OCI-LY1 (cell line): ENCODE measurements around the gene COTL1.
A peak's percentile ranks its signal among the peaks of the same experiment; 100 is the strongest.

ENCODE experiments used
- H2AFZ ChIP-seq: fragments of 200-600 bp; sonication (generic), shearing (Covaris generic); 2 replicates; pipeline ENCODE4 v1.6.0; 2014; ENCODE audit warnings: antibody characterized with exemption, mild to moderate bottlenecking, low read length
- H3F3A ChIP-seq: fragments of 200-600 bp; sonication (generic), shearing (Covaris generic); 2 replicates; pipeline ENCODE4 v1.6.0; 2014; ENCODE audit warnings: mild to moderate bottlenecking, antibody characterized with exemption, low read length, moderate library complexity; ENCODE audit not compliant: insufficient read depth
- H3K27ac ChIP-seq: fragments of 200-600 bp; sonication (generic); 2 replicates; pipeline ENCODE4 v1.5.1; 2014; ENCODE audit warnings: low read length, mixed run types, mild to moderate bottlenecking, low read depth; ENCODE audit not compliant: poor library complexity, severe bottlenecking
- H3K27me3 ChIP-seq: fragments of 200-600 bp; sonication (generic); 2 replicates; pipeline ENCODE4 v1.6.0; 2014; ENCODE audit warnings: antibody characterized with exemption, mild to moderate bottlenecking, low read length, moderate library complexity; ENCODE audit not compliant: insufficient read depth
- H3K36me3 ChIP-seq: fragments of 200-600 bp; sonication (generic); 2 replicates; pipeline ENCODE4 v1.6.1; 2014; ENCODE audit warnings: mild to moderate bottlenecking, antibody characterized with exemption, low read length, moderate library complexity, mixed read lengths; ENCODE audit not compliant: insufficient read depth
- H3K4me1 ChIP-seq: fragments of 200-600 bp; sonication (generic); 2 replicates; pipeline ENCODE4 v1.5.1; 2014; ENCODE audit warnings: mild to moderate bottlenecking, low read length, moderate library complexity; ENCODE audit not compliant: insufficient read depth, severe bottlenecking
- H3K4me2 ChIP-seq: fragments of 200-600 bp; sonication (generic), shearing (Covaris generic); 2 replicates; pipeline ENCODE4 v1.6.1; 2014; ENCODE audit warnings: low read length
- H3K4me3 ChIP-seq: fragments of 200-600 bp; sonication (generic); 2 replicates; pipeline ENCODE4 v1.5.1; 2014; ENCODE audit warnings: low read length, low read depth, mild to moderate bottlenecking, mixed read lengths; ENCODE audit not compliant: poor library complexity, severe bottlenecking
- H3K79me2 ChIP-seq: fragments of 200-600 bp; shearing (Covaris generic); 2 replicates; pipeline ENCODE4 v1.6.1; 2016; ENCODE audit warnings: mixed run types, low read length, mixed read lengths; ENCODE audit not compliant: insufficient read depth
- H3K9ac ChIP-seq: fragments of 200-600 bp; sonication (generic), shearing (Covaris generic); 2 replicates; pipeline ENCODE4 v1.6.1; 2014; ENCODE audit warnings: mild to moderate bottlenecking, low read length, mixed read lengths
- H3K9me2 ChIP-seq: fragments of 200-600 bp; sonication (generic), shearing (Covaris generic); 2 replicates; pipeline ENCODE4 v1.6.1; 2014; ENCODE audit warnings: low read depth, mild to moderate bottlenecking, low read length, mixed read lengths
- H3K9me3 ChIP-seq: fragments of 200-600 bp; shearing (Covaris generic); 2 replicates; pipeline ENCODE4 v1.6.1; 2014; ENCODE audit warnings: low read length, mixed read lengths
- H4K20me1 ChIP-seq: fragments of 200-600 bp; sonication (generic), shearing (Covaris generic); 2 replicates; pipeline ENCODE4 v1.6.0; 2016; ENCODE audit warnings: mild to moderate bottlenecking, low read length; ENCODE audit not compliant: insufficient read depth
- EZH2 ChIP-seq: fragments of 200-600 bp; sonication (generic), shearing (Covaris generic); IDR thresholded peaks from 2 replicates; pipeline ENCODE4 v1.8.0; 2017; ENCODE audit warnings: borderline replicate concordance, mixed run types, mild to moderate bottlenecking, antibody characterized with exemption, low read length, moderate library complexity, mixed read lengths
- TF ChIP-seq, protein P1 (sequence below): fragments of 200-600 bp; sonication (generic), shearing (Covaris generic); IDR thresholded peaks from 2 replicates; pipeline ENCODE4 v1.5.1; 2017; ENCODE audit warnings: mild to moderate bottlenecking, antibody characterized with exemption, low read length, moderate library complexity, mixed read lengths

Gene COTL1

DNA sequence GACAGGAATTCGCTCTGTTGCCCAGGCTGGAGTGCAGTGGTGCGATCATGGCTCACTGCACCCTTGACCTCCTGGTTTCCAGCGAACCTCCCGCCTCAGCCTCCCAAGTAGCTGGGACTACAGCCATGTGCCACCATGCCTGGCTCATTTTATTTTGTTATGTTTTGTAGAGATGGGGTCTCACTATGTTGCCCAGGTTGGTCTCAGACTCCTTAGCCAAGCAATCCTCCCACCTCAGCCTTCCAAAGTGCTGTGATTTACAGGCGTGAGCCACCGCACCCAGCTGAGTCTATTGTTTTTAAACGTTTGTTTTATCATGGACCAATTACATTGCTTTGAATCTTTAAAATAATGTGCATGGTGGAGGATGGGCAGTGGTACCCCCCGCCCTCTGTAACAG lies 28.9 kb downstream of the COTL1 start:
- Histone ChIP-seq H3K4me2 (no peak overlapping the region), H3K9me2 (no peaks in the 10 kb centered on the region), H3K27me3 (no peaks in the 10 kb centered on the region), H3K4me1 (peaks cover 34% of the 10 kb centered on the region), H3K79me2 (peaks cover 21% of the 10 kb centered on the region), H2AFZ (no peak overlapping the region), H3K9ac (no peak overlapping the region), H3K4me3 (no peak overlapping the region), H4K20me1 (no peaks in the 10 kb centered on the region), H3F3A (no peaks in the 10 kb centered on the region), H3K9me3 (no peaks in the 10 kb centered on the region), H3K27ac (no peak overlapping the region), H3K36me3 (peaks cover 76% of the 10 kb centered on the region)
- TF ChIP-seq, protein P1, sequence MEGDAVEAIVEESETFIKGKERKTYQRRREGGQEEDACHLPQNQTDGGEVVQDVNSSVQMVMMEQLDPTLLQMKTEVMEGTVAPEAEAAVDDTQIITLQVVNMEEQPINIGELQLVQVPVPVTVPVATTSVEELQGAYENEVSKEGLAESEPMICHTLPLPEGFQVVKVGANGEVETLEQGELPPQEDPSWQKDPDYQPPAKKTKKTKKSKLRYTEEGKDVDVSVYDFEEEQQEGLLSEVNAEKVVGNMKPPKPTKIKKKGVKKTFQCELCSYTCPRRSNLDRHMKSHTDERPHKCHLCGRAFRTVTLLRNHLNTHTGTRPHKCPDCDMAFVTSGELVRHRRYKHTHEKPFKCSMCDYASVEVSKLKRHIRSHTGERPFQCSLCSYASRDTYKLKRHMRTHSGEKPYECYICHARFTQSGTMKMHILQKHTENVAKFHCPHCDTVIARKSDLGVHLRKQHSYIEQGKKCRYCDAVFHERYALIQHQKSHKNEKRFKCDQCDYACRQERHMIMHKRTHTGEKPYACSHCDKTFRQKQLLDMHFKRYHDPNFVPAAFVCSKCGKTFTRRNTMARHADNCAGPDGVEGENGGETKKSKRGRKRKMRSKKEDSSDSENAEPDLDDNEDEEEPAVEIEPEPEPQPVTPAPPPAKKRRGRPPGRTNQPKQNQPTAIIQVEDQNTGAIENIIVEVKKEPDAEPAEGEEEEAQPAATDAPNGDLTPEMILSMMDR = no peak
- no peak for TF ChIP-seq EZH2

DNA sequence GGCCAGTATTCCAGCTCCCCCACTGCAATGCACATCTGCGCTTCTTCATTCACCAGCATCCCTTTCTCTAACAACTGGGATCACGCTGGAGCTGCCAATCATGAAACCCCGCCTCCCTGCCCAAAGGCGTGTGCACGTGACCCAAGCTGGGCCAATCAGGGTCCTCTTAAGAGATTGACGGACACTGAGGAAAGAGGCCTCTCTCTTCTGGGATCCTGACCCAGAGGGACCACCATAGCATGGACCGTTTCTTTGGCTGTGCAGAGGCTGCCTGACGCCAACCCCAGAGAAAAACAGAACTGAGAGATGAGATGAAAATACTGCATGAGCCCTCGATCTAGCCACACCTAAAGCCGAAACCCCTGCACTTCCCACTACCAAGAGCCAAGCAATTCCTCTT lies 32.0 kb downstream of the COTL1 start:
- peak overlapping the region; percentile 71 for H3K4me2 ChIP-seq
- no peak overlapping the region for H2AFZ ChIP-seq
- H3K36me3 ChIP-seq = peaks cover 75% of the 10 kb centered on the region
- H3K9me2 ChIP-seq = no peaks in the 10 kb centered on the region
- no peaks in the 10 kb centered on the region for H3K9me3 ChIP-seq
- peak overlapping the region; percentile 86 for H3K27ac ChIP-seq
- no peaks in the 10 kb centered on the region for H3K27me3 ChIP-seq
- no peak for TF ChIP-seq EZH2
- TF ChIP-seq, protein P1 = no peak
- H4K20me1 ChIP-seq = no peaks in the 10 kb centered on the region
- H3K9ac ChIP-seq = peak overlapping the region; percentile 43
- H3F3A ChIP-seq = no peaks in the 10 kb centered on the region
- peaks cover 11% of the 10 kb centered on the region; the same call in 1 of the 2 replicates for H3K79me2 ChIP-seq
- H3K4me1 ChIP-seq = peaks cover 31% of the 10 kb centered on the region
- peak overlapping the region; percentile 35 for H3K4me3 ChIP-seq

DNA sequence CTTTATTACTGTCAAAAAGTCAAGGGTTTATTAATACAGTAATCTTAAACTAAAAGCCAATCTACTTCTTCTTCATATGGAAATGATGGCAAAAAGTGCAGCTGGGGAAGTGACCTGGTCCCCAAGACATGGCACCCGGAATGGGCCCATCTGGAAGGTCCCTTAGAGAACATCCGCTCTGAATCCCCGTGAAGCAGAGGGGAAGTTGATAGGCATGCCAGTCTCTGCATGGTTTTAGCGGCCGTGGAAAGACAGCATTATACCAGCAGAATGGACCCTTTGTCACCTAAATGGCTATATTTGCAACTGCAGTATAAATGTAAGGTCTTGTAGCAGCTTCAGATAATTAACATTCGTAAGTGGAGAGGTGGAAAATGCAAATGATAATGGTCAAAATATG lies 32.4 kb downstream of the COTL1 start:
- Histone ChIP-seq H3K9me3 (no peaks in the 10 kb centered on the region), H3K9me2 (no peaks in the 10 kb centered on the region), H4K20me1 (no peaks in the 10 kb centered on the region), H3K27ac (peak overlapping the region; percentile 86), H3K36me3 (peaks cover 75% of the 10 kb centered on the region), H3F3A (no peaks in the 10 kb centered on the region), H3K9ac (no peak overlapping the region), H3K79me2 (peaks cover 7% of the 10 kb centered on the region; the same call in 1 of the 2 replicates), H2AFZ (no peak overlapping the region), H3K27me3 (no peaks in the 10 kb centered on the region), H3K4me2 (peak overlapping the region; percentile 71), H3K4me3 (no peak overlapping the region), H3K4me1 (peaks cover 34% of the 10 kb centered on the region)
- no peak for TF ChIP-seq EZH2
- TF ChIP-seq, protein P1 = no peak
